ENCODE data around the gene ZNF385A. TPM values are rescaled to one million over a fixed set of nuclear protein-coding genes. Genes with fewer than 3 reads are reported as not detected.
A peak's percentile ranks its signal among the peaks of the same experiment; 100 is the strongest.
"Not testable (repeated sequence)": the region's sequence is repeated elsewhere in the genome, so short reads cannot be mapped to it uniquely, and the experiment has no call there.

ZNF385A gene
- total RNA-seq, 1 experiment from 2014 or later, result 0.24 TPM

DNA sequence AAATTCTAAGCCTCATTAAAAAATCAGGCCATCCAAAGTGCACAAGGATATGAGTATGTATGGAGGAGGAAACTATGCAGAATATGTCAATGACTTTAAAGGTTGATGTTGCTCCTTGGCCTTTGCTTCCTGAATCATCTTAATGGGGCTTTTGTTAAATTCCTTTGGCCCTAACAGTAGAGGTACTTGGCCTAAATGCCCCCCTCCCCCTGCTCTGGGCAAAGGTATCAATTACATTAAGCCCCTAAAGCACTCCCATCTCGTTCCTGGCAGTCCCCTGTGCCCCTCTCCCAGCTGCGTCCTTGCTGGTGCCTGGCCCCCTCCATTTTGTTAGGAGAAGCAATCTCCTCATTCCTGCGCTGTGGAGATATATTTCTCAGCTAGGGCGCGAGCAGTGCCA is 54.8 kb downstream of the ZNF385A start:
- no peak for DNase-seq (ENCODE audit: low read depth)

DNA sequence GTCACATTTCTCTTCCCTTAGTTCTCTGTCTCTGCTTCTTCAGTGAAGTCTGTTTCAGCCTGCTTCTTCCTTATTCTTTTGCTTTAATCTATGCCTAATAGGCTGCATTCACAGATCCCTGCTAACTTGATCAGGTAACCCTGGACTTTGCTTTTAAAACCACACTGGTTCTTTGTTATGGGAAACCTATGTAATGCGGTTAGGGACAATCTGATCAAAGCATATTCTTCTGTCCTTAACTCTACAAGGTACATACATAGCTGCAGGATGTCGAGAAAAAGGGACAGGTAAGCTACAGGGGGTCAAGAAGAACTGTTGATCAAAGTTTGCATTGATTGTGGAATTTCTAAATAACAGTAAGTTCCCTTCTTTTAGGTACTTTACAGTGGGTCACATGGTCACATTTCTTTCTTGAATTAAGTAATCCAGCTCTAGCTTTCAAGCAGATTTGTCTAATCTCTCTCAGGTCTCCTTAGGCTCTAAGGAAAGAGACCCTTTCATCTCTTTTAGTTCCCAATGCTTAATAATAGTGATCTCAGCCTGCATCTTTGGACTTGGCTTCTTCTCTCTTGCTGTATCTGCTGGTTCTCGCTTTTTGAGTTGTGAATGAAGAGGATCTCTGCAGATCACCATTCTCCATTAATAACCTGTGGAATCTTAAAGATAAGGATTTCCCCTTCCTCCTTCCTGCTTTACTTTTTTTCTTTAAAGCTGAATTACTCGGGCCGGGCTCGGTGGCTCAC is 55.8 kb downstream of the ZNF385A start:
- DNase-seq (ENCODE audit: low read depth), result no peak

DNA sequence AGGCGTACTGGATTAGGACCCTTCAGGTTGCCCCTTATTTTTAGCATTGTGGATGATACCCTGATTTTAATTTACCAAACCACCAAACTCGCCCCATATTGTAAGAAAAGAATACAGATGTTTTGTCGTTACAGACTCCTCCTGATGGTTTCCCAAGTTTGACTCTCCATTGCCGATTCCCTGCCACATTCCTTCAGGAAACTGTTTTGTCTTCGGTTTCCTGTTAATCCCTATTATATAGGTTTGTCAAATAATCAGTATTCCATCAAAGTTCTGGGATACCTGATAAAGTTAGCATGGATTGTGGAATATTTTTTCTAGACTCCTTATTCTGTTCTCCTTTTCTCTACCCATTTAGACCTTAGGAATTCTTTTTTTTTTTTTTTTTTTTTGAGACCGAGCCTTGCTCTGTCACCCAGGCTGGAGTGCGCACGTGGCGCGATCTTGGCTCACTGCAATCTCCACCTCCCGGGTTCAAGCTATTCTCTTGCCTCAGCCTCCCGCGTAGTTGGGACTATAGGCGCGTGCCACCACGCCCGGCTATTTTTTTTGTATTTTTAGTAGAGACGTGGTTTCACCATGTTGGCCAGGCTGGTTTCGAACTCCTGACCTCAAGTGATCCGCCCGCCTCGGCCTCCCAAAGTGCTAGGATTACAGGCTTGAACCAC is 59.0 kb downstream of the ZNF385A start:
- DNase-seq (ENCODE audit: low read depth), result not testable (repeated sequence)

DNA sequence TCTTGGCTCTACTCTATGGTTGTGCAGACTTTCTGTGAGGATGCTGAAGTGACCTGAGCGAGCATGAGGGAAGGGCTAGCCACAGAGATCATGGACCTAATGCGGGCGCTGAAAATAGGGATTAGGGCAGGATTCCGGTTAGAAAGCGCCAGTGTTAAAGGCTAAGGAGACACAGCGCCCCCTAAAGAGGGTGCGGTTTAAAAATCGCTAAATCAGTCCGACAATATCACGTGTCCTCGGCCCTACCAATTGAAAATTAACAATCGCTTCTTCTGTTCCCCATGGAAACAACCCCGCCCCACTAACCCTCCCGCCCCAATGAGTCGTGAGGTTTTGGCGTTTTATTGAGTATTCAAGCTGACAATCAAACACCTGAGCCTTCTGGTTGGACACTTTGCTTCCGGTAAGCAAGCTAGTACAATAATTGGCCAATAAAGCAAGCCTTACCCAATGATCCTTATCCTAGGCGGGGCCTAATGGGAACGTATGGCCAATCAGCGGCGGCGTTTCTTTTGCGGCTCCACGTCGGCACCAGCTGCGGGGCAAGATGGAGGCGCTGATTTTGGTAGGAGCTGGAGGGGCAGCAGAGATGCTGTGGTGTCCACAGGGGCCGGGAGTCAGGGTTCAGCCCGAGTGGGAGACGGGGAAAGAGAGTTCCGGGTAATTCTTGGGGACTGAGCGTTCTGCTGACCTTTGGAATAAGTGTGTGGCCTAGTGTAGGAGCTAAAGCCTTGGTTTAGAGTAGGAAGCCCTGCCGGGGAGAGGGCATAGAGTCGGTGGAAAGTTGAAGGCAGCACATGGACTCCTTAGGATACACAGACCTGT is 59.7 kb downstream of the ZNF385A start, which contains the start of gene COPZ1:
Gene COPZ1, plus strand, starts transcription at position 515 of the 825 bp plus-strand sequence. Its CDS starts 33 bp downstream, at position 548.
- DNase-seq (ENCODE audit: low read depth), result peak; percentile 99

DNA sequence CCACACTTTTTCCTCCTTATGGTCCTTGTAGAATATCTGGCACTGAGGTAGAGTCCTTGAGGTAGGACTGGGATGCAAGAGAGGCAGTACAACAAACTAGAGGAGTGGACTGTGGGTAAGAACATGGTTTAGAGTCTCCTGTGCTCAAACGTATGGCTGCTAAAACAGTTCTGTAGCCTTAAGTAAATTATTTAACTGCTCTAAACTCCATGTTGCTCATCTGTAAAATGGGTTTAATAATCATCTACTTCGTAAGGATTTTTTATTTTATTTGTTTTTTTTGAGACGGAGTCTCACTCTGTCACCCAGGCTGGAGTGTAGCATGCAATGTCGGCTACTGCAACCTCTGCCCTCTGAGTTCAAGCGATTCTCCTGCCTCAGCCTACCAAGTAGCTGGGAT is 63.2 kb downstream of the ZNF385A start:
- DNase-seq (ENCODE audit: low read depth), result no peak

Other genes starting within 250 kb of the ZNF385A start
- gene SMUG1, start 195.7 kb downstream of the ZNF385A start, total RNA-seq (2014; rRNA removed; shearing (Covaris generic)), result 44.7 and 68.8 TPM in 2 replicates
- 29.4 and 30.4 TPM in 2 replicates for gene CBX5, start 104.6 kb downstream of the ZNF385A start, total RNA-seq (2014; rRNA removed; shearing (Covaris generic))
- 257 and 266 TPM in 2 replicates for gene HNRNPA1, start 104.0 kb downstream of the ZNF385A start, total RNA-seq (2014; rRNA removed; shearing (Covaris generic))
- gene NFE2, start 83.7 kb downstream of the ZNF385A start, total RNA-seq (2014; rRNA removed; shearing (Covaris generic)), result 0.39 and 0.48 TPM in 2 replicates
- gene COPZ1, start 59.6 kb downstream of the ZNF385A start, total RNA-seq (2014; rRNA removed; shearing (Covaris generic)), result 171 and 177 TPM in 2 replicates
- gene GPR84, start 20.2 kb downstream of the ZNF385A start, total RNA-seq (2014; rRNA removed; shearing (Covaris generic)), result 0.12 TPM in 1 of 2 replicates, not detected in the other
- gene ITGA5, start 34.5 kb upstream of the ZNF385A start, total RNA-seq (2014; rRNA removed; shearing (Covaris generic)), result 154 and 167 TPM in 2 replicates
- gene GTSF1, start 88.9 kb upstream of the ZNF385A start, total RNA-seq (2014; rRNA removed; shearing (Covaris generic)), result not detected in 2 replicates
- not detected in 2 replicates for gene NCKAP1L, start 113.0 kb upstream of the ZNF385A start, total RNA-seq (2014; rRNA removed; shearing (Covaris generic))
- not detected in 2 replicates for gene PDE1B, start 164.9 kb upstream of the ZNF385A start, total RNA-seq (2014; rRNA removed; shearing (Covaris generic))
- not detected in 2 replicates for gene PPP1R1A, start 203.9 kb upstream of the ZNF385A start, total RNA-seq (2014; rRNA removed; shearing (Covaris generic))